Stimulated activated CD8-positive, alpha-beta memory T cell treated with anti-CD3 and anti-CD28 coated beads, Interleukin-7, amount 100 ng/mL, for 48 hours (primary cell): ENCODE results near the gene IQGAP2.

Experiments
- DNase-seq, 2 donors: peaks; one replicate each; pipeline ENCODE4 v3.0.0-alpha.2; 2020; ENCODE audit warnings: low read depth in 1 of 2; ENCODE audit errors: extremely low read depth in 1 of 2

The IQGAP2 gene

DNA sequence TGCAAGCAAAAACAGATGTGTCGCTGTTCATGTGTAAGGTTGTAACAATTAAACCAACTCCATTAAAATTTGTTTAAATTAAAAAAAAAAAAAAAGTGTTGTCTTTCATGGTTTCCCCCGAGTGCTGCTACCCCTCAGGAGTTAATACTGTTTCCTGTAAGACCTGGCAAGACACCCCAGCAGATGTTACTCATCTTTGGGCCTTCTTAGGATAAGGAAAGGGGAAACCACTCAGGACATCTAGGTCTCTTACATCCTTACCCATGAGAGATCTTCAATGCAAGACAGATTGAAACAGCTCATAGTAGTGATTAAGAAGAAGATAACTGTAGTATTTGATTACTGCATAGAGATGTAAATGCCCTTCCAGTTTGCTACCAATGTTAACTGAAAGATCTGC is 279.3 kb downstream of the IQGAP2 start:
- DNase-seq: no peak

DNA sequence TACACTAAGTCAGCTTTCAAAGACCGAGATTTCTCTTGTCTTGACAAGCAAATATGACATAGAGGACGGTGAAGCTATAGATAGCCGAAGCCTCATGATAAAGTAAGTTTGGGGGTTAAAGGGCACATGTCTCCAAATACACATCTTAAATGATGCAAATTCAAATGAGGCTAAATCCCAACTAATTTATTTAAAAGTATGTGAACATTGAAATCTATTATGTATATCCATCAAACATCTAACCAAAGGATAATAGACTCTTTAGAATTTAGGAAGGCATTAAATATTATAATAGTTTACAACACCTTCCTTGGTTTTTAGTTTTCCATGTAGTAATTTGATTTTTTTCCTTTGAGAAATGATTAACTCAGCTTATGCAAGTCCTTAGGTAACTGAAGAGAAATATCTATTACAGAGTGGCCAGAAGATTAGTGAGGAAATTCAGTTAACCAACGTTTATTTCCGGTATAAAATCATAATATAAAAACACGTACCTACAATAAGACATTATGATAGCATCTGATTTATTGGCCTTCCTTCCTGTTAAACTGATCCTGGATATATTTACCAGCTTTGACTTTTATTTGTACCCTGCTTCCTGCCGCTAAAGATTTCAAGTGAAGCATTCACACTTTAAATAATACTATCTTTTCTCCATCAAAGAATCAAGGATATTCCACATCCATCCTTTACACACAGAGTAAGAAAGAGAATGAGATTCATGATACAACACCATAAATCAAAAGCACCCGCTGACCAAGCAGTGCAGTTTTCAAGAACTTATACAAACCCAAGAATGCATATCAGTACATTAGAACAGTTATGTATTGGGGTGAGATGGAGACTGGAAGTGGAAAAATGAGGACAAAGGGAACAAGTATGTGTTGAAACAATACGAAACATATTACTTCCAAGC is 281.0 kb downstream of the IQGAP2 start:
- no peak for DNase-seq

GRCh38 chr5:76684756-76685519 is 281.9 kb downstream of the IQGAP2 start:
- no peak for DNase-seq

DNA sequence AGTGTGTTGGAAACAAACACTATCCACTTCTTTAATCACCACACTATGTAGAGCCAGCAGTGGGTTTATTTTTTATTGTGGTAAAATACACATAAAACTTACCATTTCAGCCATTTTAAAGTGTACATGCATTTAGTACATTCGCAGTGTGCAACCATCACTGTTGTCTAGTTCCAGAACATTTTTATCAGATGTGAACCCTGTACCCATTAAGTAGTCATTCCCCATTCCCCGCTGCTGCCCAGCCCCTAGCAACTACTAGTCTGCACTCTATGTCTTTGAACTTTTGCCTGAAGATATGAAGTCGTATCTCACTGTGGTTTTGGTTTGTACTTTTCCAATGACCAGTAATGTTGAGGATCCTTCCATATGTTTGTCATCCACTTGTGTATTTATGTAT is 282.6 kb downstream of the IQGAP2 start:
- no peak for DNase-seq

- no peak for DNase-seq
Measured at GRCh38 chr5:76688212-76688611, 285.1 kb downstream of the IQGAP2 start.

DNA sequence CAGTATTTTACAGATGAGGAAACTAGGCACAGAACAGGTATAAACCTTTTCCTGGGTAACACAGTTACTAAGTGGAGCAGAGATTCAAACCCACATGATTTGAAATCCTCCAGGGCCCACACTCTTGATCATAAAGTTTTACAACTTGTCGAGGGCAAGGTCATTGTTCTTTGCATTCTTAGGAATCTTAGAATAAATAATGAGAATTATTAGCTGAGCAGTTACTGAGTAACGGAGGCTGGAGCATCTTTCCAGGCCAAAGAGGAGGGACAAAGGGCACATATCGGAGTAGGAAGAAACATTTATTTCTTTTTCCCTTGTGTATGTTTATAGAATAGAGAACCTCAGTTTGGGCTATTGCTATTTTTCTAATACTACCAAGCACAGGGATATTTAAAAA is 285.8 kb downstream of the IQGAP2 start:
- DNase-seq: no peak

- DNase-seq: no peak
Measured at GRCh38 chr5:76689321-76690036, 286.4 kb downstream of the IQGAP2 start.

DNA sequence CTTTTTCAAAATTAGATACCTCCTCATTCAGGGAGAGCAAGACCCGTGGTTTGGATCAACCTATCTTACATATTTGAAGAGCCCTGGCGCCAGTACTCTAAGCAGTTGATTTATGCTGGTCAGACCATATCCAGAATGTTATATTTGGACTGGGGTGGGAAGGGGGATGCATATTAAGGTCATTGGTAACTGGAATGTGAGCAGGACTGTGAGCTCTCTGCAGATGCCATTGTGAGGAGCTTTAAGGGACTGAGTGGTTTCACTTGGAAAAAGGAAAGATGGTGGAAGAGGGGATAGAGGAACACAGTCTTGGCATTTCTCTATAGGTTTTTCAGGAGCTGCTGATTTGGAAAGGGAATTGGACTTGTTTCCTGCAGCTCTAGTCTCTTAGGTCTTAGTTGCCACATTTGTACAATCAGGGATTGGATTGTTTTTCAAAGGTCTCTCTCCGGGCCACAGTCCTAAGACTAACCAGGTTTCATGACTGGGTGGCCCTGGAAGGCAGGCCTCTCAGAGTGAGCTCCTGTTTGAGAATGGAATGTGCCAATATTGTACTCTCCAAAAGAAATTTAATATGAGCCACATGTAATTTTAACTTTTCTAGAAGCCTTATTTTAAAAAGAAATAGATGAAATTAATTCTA is 287.1 kb downstream of the IQGAP2 start:
- DNase-seq: no peak

DNA sequence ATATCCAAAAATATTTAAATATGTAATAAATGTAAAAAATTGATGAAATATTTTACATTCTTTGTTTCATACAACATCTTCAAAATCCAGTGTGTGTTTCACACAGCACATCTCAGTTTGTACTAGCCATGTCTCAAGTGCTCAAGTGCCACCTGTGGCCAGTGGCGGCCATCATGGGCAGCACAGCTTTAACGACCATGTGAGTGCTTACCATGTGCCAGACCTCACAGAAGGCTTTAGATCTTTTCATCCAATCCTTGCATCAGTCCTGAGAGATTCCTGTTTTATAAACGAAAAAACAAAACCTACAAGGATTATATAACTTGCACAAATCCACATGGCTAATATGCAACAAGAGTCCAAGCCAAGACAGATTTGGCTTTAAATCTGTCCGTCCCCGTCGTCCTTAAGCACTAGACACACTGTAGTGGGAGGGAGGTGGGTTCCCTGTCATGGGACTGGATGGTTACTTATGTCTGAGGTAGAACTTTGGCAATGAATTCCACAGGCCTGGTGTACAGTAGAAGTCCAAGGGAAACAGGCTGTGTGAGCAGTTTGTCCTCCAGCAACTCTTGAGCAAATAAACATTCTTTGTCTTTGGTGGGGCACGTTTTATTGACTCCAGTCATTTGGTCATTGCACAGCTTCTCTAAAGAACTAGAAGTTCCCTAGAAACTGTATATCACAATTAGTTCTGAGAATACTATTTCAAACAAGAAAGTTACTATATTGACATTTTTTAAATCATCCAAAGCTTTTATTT is 287.8 kb downstream of the IQGAP2 start:
- DNase-seq: no peak

GRCh38 chr5:76691467-76692273 is 288.6 kb downstream of the IQGAP2 start:
- no peak for DNase-seq

- DNase-seq: no peak
Measured at GRCh38 chr5:76692274-76692540, 289.1 kb downstream of the IQGAP2 start.

- DNase-seq: no peak
Measured at GRCh38 chr5:76692651-76693050, 289.6 kb downstream of the IQGAP2 start.

GRCh38 chr5:76693141-76693540 is 290.1 kb downstream of the IQGAP2 start:
- DNase-seq: no peak

- no peak for DNase-seq
Measured at GRCh38 chr5:76694317-76694716, 291.2 kb downstream of the IQGAP2 start.

GRCh38 chr5:76695346-76695745 is 292.3 kb downstream of the IQGAP2 start:
- no peak for DNase-seq

DNA sequence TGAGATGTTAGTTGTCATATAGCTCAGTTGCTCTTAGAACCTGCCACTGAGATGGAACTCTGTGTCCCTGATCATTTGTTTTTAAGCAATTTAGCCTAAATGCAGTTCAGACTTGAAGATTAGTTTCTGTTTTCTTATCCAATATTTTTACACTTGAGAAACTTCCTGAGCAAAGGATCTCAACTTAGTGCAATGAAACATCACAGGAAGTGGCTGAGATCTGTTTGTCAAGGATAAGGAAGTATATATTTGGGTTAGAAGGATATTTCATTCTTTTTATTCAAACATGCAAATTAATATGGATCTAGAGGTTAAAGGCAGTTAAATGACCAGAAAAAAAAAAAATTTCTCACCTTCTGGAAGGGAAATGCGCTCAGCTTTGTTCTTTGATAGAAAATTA is 293.2 kb downstream of the IQGAP2 start:
- DNase-seq: no peak

GRCh38 chr5:76697670-76698069 is 294.6 kb downstream of the IQGAP2 start:
- DNase-seq: no peak

DNA sequence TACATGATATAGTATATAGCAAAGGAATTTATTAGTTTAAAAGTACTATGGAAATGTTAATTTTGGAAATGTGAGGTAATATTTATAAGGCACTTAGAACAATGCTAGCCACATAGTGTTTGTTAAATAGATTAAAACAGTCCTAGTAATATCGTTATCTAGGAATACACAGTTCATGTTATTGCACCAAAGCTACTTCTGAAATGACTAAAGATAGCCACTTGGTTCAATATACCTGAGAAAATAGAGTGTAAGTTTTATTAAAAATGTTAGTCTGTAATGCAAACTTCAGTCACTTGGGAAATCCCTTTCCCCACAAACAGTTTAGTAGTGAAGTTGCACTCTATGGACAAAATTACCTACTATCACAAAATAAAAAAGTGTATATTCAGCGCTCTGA is 297.5 kb downstream of the IQGAP2 start:
- no peak for DNase-seq

DNA sequence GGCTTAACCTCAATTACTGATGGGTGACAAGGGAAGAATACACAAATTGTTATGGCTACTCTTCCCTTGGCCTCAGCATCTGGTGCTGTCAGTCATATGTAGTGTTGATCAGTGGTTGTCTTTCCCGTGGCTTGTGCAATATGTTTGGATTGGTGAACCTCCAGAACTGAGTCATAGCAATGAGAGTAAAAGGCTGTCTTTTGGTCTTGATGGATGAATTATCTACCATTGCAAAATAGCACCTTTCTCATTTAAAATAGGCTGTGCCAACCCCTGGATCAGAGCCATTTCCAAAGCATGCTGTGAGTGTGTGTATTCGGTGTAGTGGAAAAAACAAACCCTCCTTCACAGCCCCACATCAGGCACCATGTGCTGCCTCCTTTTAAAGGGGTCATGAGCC is 298.2 kb downstream of the IQGAP2 start:
- no peak for DNase-seq

GRCh38 chr5:76703707-76704106 is 300.6 kb downstream of the IQGAP2 start:
- no peak for DNase-seq
